Right atrium auricular region (tissue), 2 donors: ENCODE measurements around the gene OR14C36. TPM values are rescaled to one million over a fixed set of nuclear protein-coding genes. Genes with fewer than 3 reads are reported as not detected.

Experiments
- DNase-seq: peaks from one replicate; pipeline ENCODE4 v3.0.0-alpha.2; 2019; ENCODE audit warnings: low spot score
- H3K27ac ChIP-seq, 2 donors: fragments of 200-600 bp; sonication (generic); 1 replicate in 1 of 2; 2 replicates in 1 of 2; pipeline ENCODE4 v1.5.1; 2016 to 2019
- H3K27me3 ChIP-seq, 2 donors: fragments of 200-600 bp; sonication (generic); one replicate each; pipeline versions ENCODE4 v1.5.1 to v1.6.0; 2017 to 2019
- H3K36me3 ChIP-seq: fragments of 200-600 bp; sonication (generic); one replicate; pipeline ENCODE4 v1.5.1; 2016
- H3K4me1 ChIP-seq, 2 donors: fragments of 200-600 bp; sonication (generic); one replicate each; pipeline versions ENCODE4 v1.5.1 to v1.6.0; 2017 to 2019
- H3K4me3 ChIP-seq, 2 donors: fragments of 200-600 bp; sonication (generic); 1 replicate in 1 of 2; 2 replicates in 1 of 2; pipeline ENCODE4 v1.5.1; 2017 to 2019; ENCODE audit warnings: mild to moderate bottlenecking in 1 of 2, moderate library complexity in 1 of 2
- H3K9me3 ChIP-seq, 2 donors: fragments of 200-600 bp; sonication (generic); one replicate each; pipeline ENCODE4 v1.5.1; 2019
- total RNA-seq, 2 donors: library from RNA; depleted of rRNA; stranded (reverse); fragments of >200 nt; gene quantifications; one replicate each; pipeline ENCODE4 v1.1.0, GENCODE V29; 2016
- TF ChIP-seq, protein P1 (sequence below), 2 donors: fragments of 200-600 bp; sonication (generic); IDR thresholded peaks; one replicate each; pipeline ENCODE4 v1.5.1; 2019; ENCODE audit warnings: antibody characterized with exemption in 2 of 2

OR14C36 gene
- total RNA-seq, 2 donors from 2014 or later: not detected

DNA sequence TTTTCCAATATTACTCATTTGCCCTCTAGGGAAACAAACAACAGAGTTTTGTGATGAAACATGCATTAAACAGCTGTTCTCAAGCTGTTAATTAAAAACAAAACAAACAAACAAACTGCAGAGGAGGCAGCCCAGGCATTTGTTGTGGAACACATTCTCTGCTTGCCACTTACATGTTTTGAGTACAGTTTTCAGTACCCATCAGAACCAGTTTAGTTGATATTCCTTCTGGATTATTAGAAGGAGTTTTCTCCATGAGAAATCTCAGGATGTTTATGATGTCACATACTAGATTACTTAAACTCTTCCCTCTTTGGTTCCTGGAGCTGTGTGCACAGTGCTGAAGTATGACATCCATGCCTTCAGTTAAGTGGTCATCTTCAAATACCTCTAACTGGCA lies 26.9 kb downstream of the OR14C36 start, which contains the start of gene OR2T6:
OR2T6 (plus strand) TSS at position 301 of the 400 bp plus-strand sequence. CDS start 11,863 bp downstream, outside the sequence.
- Histone ChIP-seq H3K4me1 (no peaks in the 10 kb centered on the region), H3K27me3 (no peaks in the 10 kb centered on the region), H3K27ac (no peak within 1 kb of the TSS), H3K36me3 (no peaks in the 10 kb centered on the region), H3K4me3 (no peak within 1 kb of the TSS), H3K9me3 (no peaks in the 10 kb centered on the region)
- no peak for DNase-seq
- TF ChIP-seq, protein P1, sequence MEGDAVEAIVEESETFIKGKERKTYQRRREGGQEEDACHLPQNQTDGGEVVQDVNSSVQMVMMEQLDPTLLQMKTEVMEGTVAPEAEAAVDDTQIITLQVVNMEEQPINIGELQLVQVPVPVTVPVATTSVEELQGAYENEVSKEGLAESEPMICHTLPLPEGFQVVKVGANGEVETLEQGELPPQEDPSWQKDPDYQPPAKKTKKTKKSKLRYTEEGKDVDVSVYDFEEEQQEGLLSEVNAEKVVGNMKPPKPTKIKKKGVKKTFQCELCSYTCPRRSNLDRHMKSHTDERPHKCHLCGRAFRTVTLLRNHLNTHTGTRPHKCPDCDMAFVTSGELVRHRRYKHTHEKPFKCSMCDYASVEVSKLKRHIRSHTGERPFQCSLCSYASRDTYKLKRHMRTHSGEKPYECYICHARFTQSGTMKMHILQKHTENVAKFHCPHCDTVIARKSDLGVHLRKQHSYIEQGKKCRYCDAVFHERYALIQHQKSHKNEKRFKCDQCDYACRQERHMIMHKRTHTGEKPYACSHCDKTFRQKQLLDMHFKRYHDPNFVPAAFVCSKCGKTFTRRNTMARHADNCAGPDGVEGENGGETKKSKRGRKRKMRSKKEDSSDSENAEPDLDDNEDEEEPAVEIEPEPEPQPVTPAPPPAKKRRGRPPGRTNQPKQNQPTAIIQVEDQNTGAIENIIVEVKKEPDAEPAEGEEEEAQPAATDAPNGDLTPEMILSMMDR (IDR thresholded peaks at IDR 0.05): no peak

DNA sequence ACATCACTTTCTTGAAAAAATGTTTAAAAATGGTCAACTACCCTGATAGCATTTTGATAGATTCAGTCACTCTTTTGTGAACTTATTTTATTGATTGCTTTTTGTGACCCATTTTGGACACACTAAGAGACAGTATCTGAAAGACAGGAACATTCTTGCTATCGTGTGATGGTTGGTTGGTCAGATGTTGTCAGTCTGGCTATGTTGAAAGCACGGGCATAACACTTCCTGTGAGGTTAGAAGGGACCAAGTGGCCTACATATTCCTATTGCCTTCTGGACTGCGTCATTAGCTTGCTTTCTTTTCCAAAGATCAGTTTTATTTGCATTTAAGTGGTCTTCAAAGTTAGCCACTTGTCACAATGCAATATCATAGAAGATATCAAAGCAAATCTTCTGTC lies 28.3 kb downstream of the OR14C36 start:
- Histone ChIP-seq H3K36me3 (no peaks in the 10 kb centered on the region), H3K4me1 (no peaks in the 10 kb centered on the region), H3K27me3 (no peaks in the 10 kb centered on the region), H3K27ac (no peak overlapping the region), H3K9me3 (no peaks in the 10 kb centered on the region), H3K4me3 (no peak overlapping the region)
- DNase-seq: no peak
- TF ChIP-seq, protein P1 (IDR thresholded peaks at IDR 0.05): no peak

DNA sequence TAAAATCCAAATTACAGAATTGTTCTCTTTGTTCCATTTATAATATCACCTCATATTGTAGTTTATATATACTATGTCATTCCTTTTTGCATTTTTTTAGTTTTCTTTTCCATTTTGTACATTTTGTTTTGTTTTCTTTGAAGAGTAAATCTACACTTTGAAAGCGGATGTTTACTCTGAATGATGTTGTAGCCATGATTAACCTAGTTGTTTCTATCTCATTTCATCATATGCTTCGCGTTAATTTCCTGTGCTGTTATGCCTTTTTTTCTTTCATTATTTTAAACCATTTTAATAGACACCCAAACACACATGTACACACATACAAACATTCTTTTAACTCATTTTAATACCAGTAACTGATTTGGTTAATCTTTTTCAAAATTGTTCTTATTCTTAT lies 32.3 kb downstream of the OR14C36 start:
- Histone ChIP-seq H3K4me3 (no peak overlapping the region), H3K27ac (no peak overlapping the region), H3K36me3 (no peaks in the 10 kb centered on the region), H3K27me3 (no peaks in the 10 kb centered on the region), H3K4me1 (no peaks in the 10 kb centered on the region), H3K9me3 (no peaks in the 10 kb centered on the region)
- TF ChIP-seq, protein P1 (IDR thresholded peaks at IDR 0.05): no peak
- no peak for DNase-seq

DNA sequence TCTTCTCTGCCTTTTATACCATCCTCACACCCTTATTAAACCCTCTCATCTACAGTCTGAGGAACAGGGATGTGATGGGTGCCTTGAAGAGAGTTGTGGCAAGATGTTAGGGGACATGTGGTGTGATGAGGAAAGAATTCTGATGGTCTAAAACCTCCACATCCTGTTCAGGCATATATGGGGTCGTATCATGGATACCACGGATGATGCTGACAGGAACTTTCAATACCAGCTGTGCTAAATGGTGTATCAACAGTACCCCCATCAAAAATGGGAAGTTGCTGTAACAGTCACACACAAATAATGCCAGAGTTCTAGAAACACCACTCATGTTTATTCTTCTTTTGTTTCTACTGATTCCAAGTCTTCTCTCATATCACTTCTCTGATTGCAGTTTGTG lies 39.9 kb downstream of the OR14C36 start:
- Histone ChIP-seq H3K36me3 (no peaks in the 10 kb centered on the region), H3K27me3 (no peaks in the 10 kb centered on the region), H3K27ac (no peak overlapping the region), H3K4me3 (no peak overlapping the region), H3K9me3 (no peaks in the 10 kb centered on the region), H3K4me1 (no peaks in the 10 kb centered on the region)
- no peak for DNase-seq
- TF ChIP-seq, protein P1 (IDR thresholded peaks at IDR 0.05): no peak

DNA sequence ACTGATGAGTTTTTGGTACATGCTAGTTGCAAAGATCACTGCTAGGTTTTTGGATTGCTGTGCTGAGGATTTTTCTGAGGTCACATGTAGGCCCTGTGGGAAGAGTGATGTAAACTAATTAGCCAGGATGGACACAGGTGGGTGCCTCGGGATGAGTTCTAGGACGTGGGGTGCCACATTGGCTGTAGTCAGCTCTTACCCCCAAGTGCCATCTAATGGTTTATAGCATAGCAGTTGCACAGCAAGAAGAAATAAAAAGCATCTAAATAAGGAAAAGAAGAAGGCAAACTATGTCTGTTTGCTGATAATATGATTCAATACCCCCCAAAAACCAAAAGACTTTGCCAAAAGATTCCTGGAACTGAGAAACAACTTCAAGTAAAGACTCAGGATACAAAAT lies 44.5 kb downstream of the OR14C36 start:
- TF ChIP-seq, protein P1 (IDR thresholded peaks at IDR 0.05): no peak
- H3K4me3 ChIP-seq: no peak overlapping the region
- H3K27ac ChIP-seq: no peak overlapping the region
- no peaks in the 10 kb centered on the region for H3K27me3 ChIP-seq
- H3K36me3 ChIP-seq: no peaks in the 10 kb centered on the region
- DNase-seq: no peak
- H3K4me1 ChIP-seq: no peaks in the 10 kb centered on the region
- H3K9me3 ChIP-seq: no peaks in the 10 kb centered on the region

Other genes starting within 250 kb of the OR14C36 start
- not detected for gene OR2M5, start 203.6 kb upstream of the OR14C36 start, total RNA-seq
- not detected for gene OR2M2, start 174.0 kb upstream of the OR14C36 start, total RNA-seq
- not detected for gene OR2M3, start 151.5 kb upstream of the OR14C36 start, total RNA-seq
- gene OR2M4, start 117.4 kb upstream of the OR14C36 start, total RNA-seq: not detected
- gene OR2T33, start 70.8 kb upstream of the OR14C36 start, total RNA-seq: not detected
- not detected for gene OR2T12, start 45.4 kb upstream of the OR14C36 start, total RNA-seq
- gene OR2M7, start 24.2 kb upstream of the OR14C36 start, total RNA-seq: not detected
- gene OR2T4, start 12.9 kb downstream of the OR14C36 start, total RNA-seq: not detected
- not detected for gene OR2T6, start 27.0 kb downstream of the OR14C36 start, total RNA-seq
- gene OR2T1, start 54.3 kb downstream of the OR14C36 start, total RNA-seq: not detected
- not detected for gene OR2T2, start 96.9 kb downstream of the OR14C36 start, total RNA-seq
- gene OR2T3, start 124.6 kb downstream of the OR14C36 start, total RNA-seq: not detected
- gene OR2T5, start 139.8 kb downstream of the OR14C36 start, total RNA-seq: not detected
- not detected for gene OR2G6, start 159.3 kb downstream of the OR14C36 start, total RNA-seq
- not detected for gene OR2T29, start 214.0 kb downstream of the OR14C36 start, total RNA-seq
- not detected for gene OR2T34, start 226.0 kb downstream of the OR14C36 start, total RNA-seq
- gene OR2T10, start 248.9 kb downstream of the OR14C36 start, total RNA-seq: not detected